GM21381 (cell line): Measurements from ENCODE around the gene FBXO17.

Source experiments
- ATAC-seq: cut with Tn5 transposase; IDR thresholded peaks from one replicate; pipeline ENCODE4 v1.9.1; 2021; ENCODE audit warnings: mild to moderate bottlenecking, moderate library complexity; ENCODE audit not compliant: unreplicated experiment

Gene FBXO17

DNA sequence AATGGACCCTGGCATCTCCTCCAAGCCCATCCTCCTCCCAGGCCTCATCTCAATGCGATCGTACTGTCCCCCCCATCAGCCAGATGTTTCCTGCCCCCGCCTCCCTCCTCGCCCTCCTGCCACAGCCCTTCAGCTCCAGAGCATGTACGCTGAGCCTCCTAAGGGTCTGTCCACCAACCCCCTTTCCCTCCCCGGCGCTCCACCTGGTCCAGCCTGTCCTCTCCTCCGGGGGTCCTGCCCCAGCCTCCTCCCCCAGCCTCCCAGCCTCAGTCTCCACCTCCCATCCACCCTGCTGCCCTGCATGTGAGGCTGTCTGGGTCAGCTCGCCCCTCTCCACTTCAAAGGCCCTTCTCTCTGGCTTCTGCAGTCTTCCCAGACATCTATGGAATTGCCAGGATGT, 80.6 kb downstream of the FBXO17 start:
- no peak for ATAC-seq

DNA sequence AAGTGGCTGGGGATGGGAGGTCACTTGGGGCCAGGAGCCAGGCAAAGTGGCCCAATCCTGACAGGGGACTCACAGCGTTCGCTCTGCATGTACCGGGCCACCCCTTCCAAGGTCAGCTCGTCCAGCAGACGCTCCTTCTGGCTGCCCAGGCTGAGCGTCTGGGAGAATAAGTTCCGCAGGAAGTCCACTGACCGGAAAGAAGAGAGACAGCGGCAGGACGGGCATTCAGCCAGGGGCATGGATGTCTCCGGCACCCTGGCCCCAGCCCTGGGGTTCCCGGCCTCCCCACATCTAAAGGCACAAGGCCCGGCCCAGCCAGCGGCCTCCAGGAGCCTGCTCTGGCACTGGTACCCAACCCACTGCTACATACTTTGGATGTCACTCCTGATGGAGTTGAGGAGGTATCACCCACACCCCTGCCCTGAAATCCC, 82.2 kb downstream of the FBXO17 start:
- no peak for ATAC-seq

- no peak for ATAC-seq
These were observed 82.7 kb downstream of the FBXO17 start for GRCh38 chr19:38892841-38893240.

DNA sequence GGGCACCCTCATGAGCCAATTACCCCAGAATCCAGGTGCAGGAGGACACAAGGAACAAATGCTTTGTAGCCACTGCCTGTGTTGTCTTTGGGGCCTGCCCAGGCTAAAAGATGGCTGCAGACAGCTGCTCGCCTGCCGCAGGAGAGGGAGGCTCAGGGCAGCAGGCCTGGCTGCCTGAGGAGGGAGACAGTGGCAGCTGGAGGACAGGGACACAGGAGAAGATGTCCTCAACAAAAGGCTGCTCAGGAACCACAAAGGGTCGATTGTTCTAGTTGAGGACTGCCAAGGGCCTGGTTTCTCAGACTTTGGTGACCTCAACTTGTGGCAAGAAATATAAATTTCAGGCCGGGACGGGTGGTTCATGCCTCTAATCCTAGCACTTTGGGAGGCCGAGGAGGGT, 83.8 kb downstream of the FBXO17 start:
- ATAC-seq = no peak
